GM12873 (cell line): ENCODE measurements around the gene EZR.

Experiments
- CTCF ChIP-seq: IDR thresholded peaks from 2 replicates; pipeline ENCODE4 v1.5.1; 2012; ENCODE audit warnings: low read depth, mild to moderate bottlenecking, moderate library complexity, low read length, control low read depth; ENCODE audit not compliant: insufficient read depth; ENCODE audit errors: missing control alignments

Gene EZR

GRCh38 chr6:158764183-158764849 is 54.9 kb downstream of the EZR start:
- no peak for TF ChIP-seq CTCF

DNA sequence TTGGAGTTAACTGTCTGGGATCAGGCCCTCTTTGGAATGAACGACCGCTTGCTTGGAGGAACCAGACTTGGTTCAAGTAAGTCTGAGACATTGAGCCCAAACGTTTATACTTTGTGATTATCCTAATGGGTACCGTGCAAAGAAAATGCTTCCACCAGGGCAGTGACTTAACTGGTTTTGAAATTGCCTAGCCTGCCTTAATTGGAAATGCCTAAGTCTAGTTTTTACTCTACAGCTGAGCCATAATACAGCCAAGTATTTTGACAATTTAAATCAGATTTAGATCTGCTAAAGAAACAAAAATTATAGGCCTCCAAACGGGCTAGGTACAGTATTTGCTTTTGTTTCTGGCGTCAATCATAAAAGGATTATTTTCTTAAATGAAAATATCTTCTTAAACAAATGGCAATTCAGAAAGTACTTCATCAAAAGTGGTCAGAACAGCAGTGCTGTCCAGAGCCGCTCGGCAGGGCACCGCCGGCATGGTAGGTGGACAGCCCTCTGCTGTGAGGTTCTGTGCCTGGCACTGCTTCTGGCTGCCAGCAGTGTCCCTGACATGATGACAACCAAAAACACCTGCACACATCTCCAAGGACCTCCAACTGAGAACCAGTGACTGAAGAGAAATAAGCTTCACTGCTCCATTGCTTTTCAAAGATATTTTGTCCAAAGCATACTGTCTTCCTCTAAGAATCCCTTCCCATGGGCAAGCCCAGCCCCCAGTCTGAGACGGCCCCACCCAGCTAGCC is 55.6 kb downstream of the EZR start:
- no peak for TF ChIP-seq CTCF

GRCh38 chr6:158762787-158763433 is 56.3 kb downstream of the EZR start:
- no peak for TF ChIP-seq CTCF

GRCh38 chr6:158761746-158762145 is 57.4 kb downstream of the EZR start:
- TF ChIP-seq CTCF = no peak

- TF ChIP-seq CTCF = no peak
These were observed 58.4 kb downstream of the EZR start for GRCh38 chr6:158760618-158761250.

GRCh38 chr6:158759966-158760617 is 59.1 kb downstream of the EZR start:
- TF ChIP-seq CTCF = no peak
